A549 treated with GW870086 at 1 μM for 4 hours (cell line): ENCODE measurements around the gene C9orf43. TPM values are rescaled to one million over a fixed set of nuclear protein-coding genes. Genes with fewer than 3 reads are reported as not detected.

Experiments used
- total RNA-seq: library from RNA; stranded (reverse); fragments of 200-300 nt; extraction: Qiagen RNA extraction; gene quantifications from 5 replicates; pipeline ENCODE4 v1.2.3, GENCODE V29; 2022; ENCODE audit warnings: low read depth

C9orf43 gene
- 0.35 to 0.59 TPM (median 0.51 TPM) in 5 replicates for total RNA-seq

GRCh38 chr9:113410207-113410864, at the start of gene C9orf43, which contains the start of gene POLE3:
TSS of gene C9orf43 (plus strand) at chr9:113410747. CDS start at chr9:113413494, 2,747 bp downstream.
TSS of gene POLE3 (minus strand) at chr9:113410675. CDS start at chr9:113410293, 382 bp downstream.

GRCh38 chr9:113376634-113377567, 33.6 kb upstream of the C9orf43 start, which contains the start of gene HDHD3:
TSS of gene HDHD3 (minus strand) at chr9:113376986. CDS start at chr9:113374354, 2,632 bp downstream.

GRCh38 chr9:113401027-113401792, 9.3 kb upstream of the C9orf43 start, which contains the start of gene ALAD:
TSS of gene ALAD (minus strand) at chr9:113401284. CDS start at chr9:113393559, 7,725 bp downstream.

GRCh38 chr9:113463418-113464285, 53.1 kb downstream of the C9orf43 start, which contains the start of gene RGS3:
TSS of gene RGS3 (plus strand) at chr9:113463727. CDS start at chr9:113463803, 76 bp downstream.

Other genes starting within 250 kb of the C9orf43 start
- gene FKBP15, start 189.5 kb upstream of the C9orf43 start, total RNA-seq, result 16.0 to 19.2 TPM (median 16.5 TPM) in 5 replicates
- 18.8 to 21.9 TPM (median 20.6 TPM) in 5 replicates for gene SLC31A1, start 189.2 kb upstream of the C9orf43 start, total RNA-seq
- 45.6 to 60.1 TPM (median 47.4 TPM) in 5 replicates for gene CDC26, start 135.2 kb upstream of the C9orf43 start, total RNA-seq
- gene PRPF4, start 135.1 kb upstream of the C9orf43 start, total RNA-seq, result 52.6 to 56.0 TPM (median 55.0 TPM) in 5 replicates
- 0.19 TPM in 1 of 5 replicates, not detected in the others for gene RNF183, start 107.4 kb upstream of the C9orf43 start, total RNA-seq
- 0.69 to 1.4 TPM (median 1.2 TPM) in 5 replicates for gene WDR31, start 70.5 kb upstream of the C9orf43 start, total RNA-seq
- 0.24 TPM in 1 of 5 replicates, not detected in the others for gene BSPRY, start 61.2 kb upstream of the C9orf43 start, total RNA-seq
- gene HDHD3, start 33.8 kb upstream of the C9orf43 start, total RNA-seq, result 19.3 to 25.9 TPM (median 23.8 TPM) in 5 replicates
- 11.5 to 16.5 TPM (median 15.3 TPM) in 5 replicates for gene ALAD, start 9.5 kb upstream of the C9orf43 start, total RNA-seq
- 93.7 to 121 TPM (median 107 TPM) in 5 replicates for gene POLE3, start 72 bp upstream of the C9orf43 start, total RNA-seq
- 19.9 to 24.9 TPM (median 24.4 TPM) in 5 replicates for gene RGS3, start 53.0 kb downstream of the C9orf43 start, total RNA-seq